Spleen (tissue), 7 donors: ENCODE data around the gene POU2AF1.

Source experiments
- CTCF ChIP-seq, 11 experiments: fragments of 200-600 bp in 7 of 11; fragments of 450-650 bp in 4 of 11; sonication (generic) in 4 of 11; IDR thresholded peaks in 8 of 11; conservative IDR thresholded peaks in 3 of 11; 1 replicate in 7 of 11; 2 replicates in 4 of 11; pipeline versions ENCODE4 v1.4.0 to v1.8.0; 2016 to 2021; ENCODE audit warnings: antibody characterized with exemption in 11 of 11, inconsistent platforms in 4 of 11, mild to moderate bottlenecking in 1 of 11
- POLR2A ChIP-seq, 3 donors: fragments of 450-650 bp; IDR thresholded peaks; one replicate each; pipeline ENCODE4 v1.5.1; 2017; ENCODE audit warnings: antibody characterized with exemption in 3 of 3, mild to moderate bottlenecking in 1 of 3
- donor health status: DM: no; HTN: no; CAD: no; lungs with moderate emphysema.
- donor health status: DM: no; HTN: no; CAD: no.
- donor health status: DM: no; HTN: no; CAD: no.

GRCh38 chr11:111399187-111400031, 20.3 kb upstream of the POU2AF1 start:
- TF ChIP-seq CTCF (IDR thresholded peaks at IDR 0.05 in 8 of 11, conservative IDR thresholded peaks at IDR 0.05 in 3 of 11), result no peak
- TF ChIP-seq POLR2A (IDR thresholded peaks at IDR 0.05), result no peak
